Endodermal cell (in vitro differentiated cells): ENCODE results near the gene CDH13. TPM values are rescaled to one million over a fixed set of nuclear protein-coding genes. Genes with fewer than 3 reads are reported as not detected.

ENCODE experiments used
- DNase-seq: peaks from one replicate; pipeline ENCODE4 v3.0.0-alpha.2; 2017
- H3K27ac ChIP-seq: 2 replicates; pipeline ENCODE4 v1.5.1; 2013; ENCODE audit warnings: mild to moderate bottlenecking, low read depth, low read length, moderate library complexity
- H3K27me3 ChIP-seq: 2 replicates; pipeline ENCODE4 v1.6.1; 2013; ENCODE audit warnings: mild to moderate bottlenecking, low read length, moderate library complexity; ENCODE audit not compliant: insufficient read depth, control insufficient read depth, poor library complexity, severe bottlenecking
- H3K36me3 ChIP-seq: 2 replicates; pipeline ENCODE4 v1.7.0; 2013; ENCODE audit warnings: mild to moderate bottlenecking, low read length, moderate library complexity; ENCODE audit not compliant: control insufficient read depth, insufficient read depth
- H3K4me1 ChIP-seq: one replicate; pipeline ENCODE4 v1.7.0; 2013; ENCODE audit warnings: low read length; ENCODE audit not compliant: control insufficient read depth, insufficient read depth
- H3K4me3 ChIP-seq: 2 replicates; pipeline ENCODE4 v1.5.1; 2013; ENCODE audit warnings: mild to moderate bottlenecking, low read length, moderate library complexity
- H3K9ac ChIP-seq: 2 replicates; pipeline ENCODE4 v1.6.1; 2013; ENCODE audit warnings: mild to moderate bottlenecking, low read length, moderate library complexity; ENCODE audit not compliant: poor library complexity, severe bottlenecking; ENCODE audit errors: extremely low read depth
- H3K9me3 ChIP-seq: 2 replicates; pipeline ENCODE4 v1.6.1; 2013; ENCODE audit warnings: mild to moderate bottlenecking, low read length, moderate library complexity; ENCODE audit not compliant: control insufficient read depth
- H3K27ac Mint-ChIP-seq: 2 replicates; pipeline ENCODE4 v1.8.0; 2020; ENCODE audit warnings: mixed read lengths
- H3K27me3 Mint-ChIP-seq: 2 replicates; pipeline ENCODE4 v1.8.0; 2021; ENCODE audit warnings: mild to moderate bottlenecking, mixed read lengths; ENCODE audit not compliant: insufficient read depth
- H3K36me3 Mint-ChIP-seq: 2 replicates; pipeline ENCODE4 v1.8.0; 2020; ENCODE audit warnings: low read depth, mixed read lengths
- H3K4me1 Mint-ChIP-seq: 2 replicates; pipeline ENCODE4 v1.8.0; 2020; ENCODE audit warnings: mixed read lengths
- H3K4me3 Mint-ChIP-seq: 2 replicates; pipeline ENCODE4 v1.8.0; 2020; ENCODE audit warnings: mild to moderate bottlenecking, moderate library complexity, mixed read lengths
- H3K9me3 Mint-ChIP-seq: 2 replicates; pipeline ENCODE4 v1.8.0; 2020; ENCODE audit warnings: mild to moderate bottlenecking, mixed read lengths
- WGBS, 2 experiments: methylation state at CpG; one replicate each; pipeline versions ENCODE4 v1.1.5 to v1.1.7; 2013; ENCODE audit warnings: missing lambda C conversion rate in 2 of 2, mixed read lengths in 1 of 2; ENCODE audit not compliant: insufficient coverage in 1 of 2, insufficient read length in 1 of 2; 5-methylcytosine and 5-hydroxymethylcytosine counted together
- total RNA-seq, 2 donors: library from RNA; stranded (reverse); fragmentation: NEBNext Ultra II Directional in 1 of 2; extraction: Animal tissue kit (Norgen Biotek cat#: 25700) in 1 of 2; gene quantifications; 2 replicates in 1 of 2; 3 replicates in 1 of 2; pipeline ENCODE4 v1.2.1, GENCODE V29; 2021
- TF ChIP-seq, protein P1 (sequence below): fragments of 200-600 bp; sonication (generic); conservative IDR thresholded peaks from 2 replicates; pipeline ENCODE4 v1.5.0; 2021; ENCODE audit warnings: antibody characterized with exemption, mild to moderate bottlenecking

Gene CDH13
- total RNA-seq, 2 donors from 2014 or later = 0.86 to 1.8 TPM

DNA sequence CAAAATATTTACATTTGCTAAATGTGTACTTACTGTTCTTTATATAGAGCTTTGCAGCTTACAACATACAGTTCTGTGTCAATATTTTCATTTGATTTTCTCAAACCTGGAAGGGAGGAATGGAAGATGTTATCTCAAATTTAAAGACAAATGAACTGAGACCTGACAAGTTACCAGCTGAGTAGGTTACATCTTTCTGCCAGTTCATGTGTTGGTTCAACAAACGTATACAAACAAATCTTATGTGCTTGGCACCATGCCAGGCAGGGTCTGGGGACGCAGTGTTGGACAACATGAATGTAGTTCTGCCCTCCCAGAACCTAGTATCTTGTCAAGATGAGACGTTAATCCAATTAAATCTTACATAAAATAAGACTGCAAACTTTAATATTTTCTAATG is 673.6 kb downstream of the CDH13 start:
- no peaks in the 10 kb centered on the region for H3K9me3 Mint-ChIP-seq
- Histone ChIP-seq H3K9me3 (no peaks in the 10 kb centered on the region), H3K27me3 (no peaks in the 10 kb centered on the region), H3K27ac (no peak overlapping the region), H3K9ac (no peak overlapping the region), H3K36me3 (no peaks in the 10 kb centered on the region), H3K4me1 (no peaks in the 10 kb centered on the region), H3K4me3 (no peak overlapping the region)
- H3K27ac Mint-ChIP-seq = no peak overlapping the region
- WGBS, 2 experiments = 86 to 100% methylated on average over 1 to 3 of the region's 3 CpGs
- DNase-seq = no peak
- H3K27me3 Mint-ChIP-seq = peaks cover 7% of the 10 kb centered on the region
- no peaks in the 10 kb centered on the region for H3K36me3 Mint-ChIP-seq
- TF ChIP-seq, protein P1, sequence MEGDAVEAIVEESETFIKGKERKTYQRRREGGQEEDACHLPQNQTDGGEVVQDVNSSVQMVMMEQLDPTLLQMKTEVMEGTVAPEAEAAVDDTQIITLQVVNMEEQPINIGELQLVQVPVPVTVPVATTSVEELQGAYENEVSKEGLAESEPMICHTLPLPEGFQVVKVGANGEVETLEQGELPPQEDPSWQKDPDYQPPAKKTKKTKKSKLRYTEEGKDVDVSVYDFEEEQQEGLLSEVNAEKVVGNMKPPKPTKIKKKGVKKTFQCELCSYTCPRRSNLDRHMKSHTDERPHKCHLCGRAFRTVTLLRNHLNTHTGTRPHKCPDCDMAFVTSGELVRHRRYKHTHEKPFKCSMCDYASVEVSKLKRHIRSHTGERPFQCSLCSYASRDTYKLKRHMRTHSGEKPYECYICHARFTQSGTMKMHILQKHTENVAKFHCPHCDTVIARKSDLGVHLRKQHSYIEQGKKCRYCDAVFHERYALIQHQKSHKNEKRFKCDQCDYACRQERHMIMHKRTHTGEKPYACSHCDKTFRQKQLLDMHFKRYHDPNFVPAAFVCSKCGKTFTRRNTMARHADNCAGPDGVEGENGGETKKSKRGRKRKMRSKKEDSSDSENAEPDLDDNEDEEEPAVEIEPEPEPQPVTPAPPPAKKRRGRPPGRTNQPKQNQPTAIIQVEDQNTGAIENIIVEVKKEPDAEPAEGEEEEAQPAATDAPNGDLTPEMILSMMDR = no peak
- H3K4me1 Mint-ChIP-seq = peaks cover 17% of the 10 kb centered on the region
- no peak overlapping the region for H3K4me3 Mint-ChIP-seq

DNA sequence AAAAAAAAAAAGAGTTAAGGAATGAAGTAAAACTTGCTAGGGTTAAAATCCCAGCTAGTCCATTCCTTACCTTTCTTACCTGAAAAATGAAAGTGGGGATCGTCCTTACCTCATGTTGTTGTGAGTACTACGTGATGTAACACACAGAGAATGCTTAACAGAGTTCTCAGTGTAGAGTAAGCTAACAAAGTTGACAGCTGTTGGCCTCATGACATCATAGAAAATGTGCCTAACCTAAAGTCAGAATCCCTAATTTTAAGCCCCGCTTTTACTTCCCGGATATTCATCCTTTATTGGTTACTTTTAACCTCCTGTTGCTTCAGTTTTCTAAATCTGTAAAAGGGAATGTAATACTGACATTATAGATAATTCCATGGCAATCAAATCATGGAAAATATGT is 675.2 kb downstream of the CDH13 start:
- WGBS, 2 experiments = 76 to 87% methylated on average over 2 to 4 of the region's 4 CpGs
- Histone ChIP-seq H3K9ac (no peak overlapping the region), H3K27ac (no peak overlapping the region), H3K27me3 (no peaks in the 10 kb centered on the region), H3K36me3 (no peaks in the 10 kb centered on the region), H3K9me3 (no peaks in the 10 kb centered on the region), H3K4me3 (no peak overlapping the region), H3K4me1 (no peaks in the 10 kb centered on the region)
- Mint-ChIP-seq H3K27me3 (peaks cover 7% of the 10 kb centered on the region), H3K36me3 (no peaks in the 10 kb centered on the region), H3K9me3 (no peaks in the 10 kb centered on the region), H3K4me3 (no peak overlapping the region), H3K4me1 (peaks cover 17% of the 10 kb centered on the region), H3K27ac (no peak overlapping the region)
- TF ChIP-seq, protein P1 = no peak
- no peak for DNase-seq

DNA sequence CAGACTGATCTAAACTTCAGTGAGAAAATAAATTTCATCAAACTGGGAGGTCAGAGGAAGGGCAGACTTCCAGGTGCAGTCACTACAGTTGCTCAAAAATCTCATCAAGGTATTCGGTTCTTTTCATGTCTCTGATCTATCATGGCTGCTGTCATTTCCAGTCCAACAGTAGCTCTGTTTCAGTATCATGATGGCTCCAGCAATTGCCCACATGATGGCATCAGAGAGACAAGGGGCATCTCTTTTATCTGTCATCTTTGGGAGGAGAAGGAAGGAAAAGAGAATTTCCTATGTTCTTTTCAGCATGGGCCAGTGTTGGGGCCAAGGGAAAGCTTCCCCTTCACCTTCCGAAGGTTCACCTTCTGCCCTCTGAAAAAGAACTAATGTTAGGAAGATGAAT is 676.1 kb downstream of the CDH13 start:
- Mint-ChIP-seq H3K4me3 (no peak overlapping the region), H3K27me3 (peaks cover 7% of the 10 kb centered on the region), H3K36me3 (no peaks in the 10 kb centered on the region), H3K9me3 (no peaks in the 10 kb centered on the region), H3K27ac (no peak overlapping the region), H3K4me1 (peaks cover 21% of the 10 kb centered on the region)
- H3K4me1 ChIP-seq = no peaks in the 10 kb centered on the region
- H3K27me3 ChIP-seq = no peaks in the 10 kb centered on the region
- H3K9ac ChIP-seq = no peak overlapping the region
- no peak overlapping the region for H3K27ac ChIP-seq
- TF ChIP-seq, protein P1 = peak; percentile 33
- H3K4me3 ChIP-seq = no peak overlapping the region
- DNase-seq = no peak
- no peaks in the 10 kb centered on the region for H3K36me3 ChIP-seq
- 85 to 86% methylated on average over 2 of the region's 2 CpGs for WGBS, 2 experiments
- H3K9me3 ChIP-seq = no peaks in the 10 kb centered on the region
